ENCODE measurements around the gene ADM2.

Gene ADM2

DNA sequence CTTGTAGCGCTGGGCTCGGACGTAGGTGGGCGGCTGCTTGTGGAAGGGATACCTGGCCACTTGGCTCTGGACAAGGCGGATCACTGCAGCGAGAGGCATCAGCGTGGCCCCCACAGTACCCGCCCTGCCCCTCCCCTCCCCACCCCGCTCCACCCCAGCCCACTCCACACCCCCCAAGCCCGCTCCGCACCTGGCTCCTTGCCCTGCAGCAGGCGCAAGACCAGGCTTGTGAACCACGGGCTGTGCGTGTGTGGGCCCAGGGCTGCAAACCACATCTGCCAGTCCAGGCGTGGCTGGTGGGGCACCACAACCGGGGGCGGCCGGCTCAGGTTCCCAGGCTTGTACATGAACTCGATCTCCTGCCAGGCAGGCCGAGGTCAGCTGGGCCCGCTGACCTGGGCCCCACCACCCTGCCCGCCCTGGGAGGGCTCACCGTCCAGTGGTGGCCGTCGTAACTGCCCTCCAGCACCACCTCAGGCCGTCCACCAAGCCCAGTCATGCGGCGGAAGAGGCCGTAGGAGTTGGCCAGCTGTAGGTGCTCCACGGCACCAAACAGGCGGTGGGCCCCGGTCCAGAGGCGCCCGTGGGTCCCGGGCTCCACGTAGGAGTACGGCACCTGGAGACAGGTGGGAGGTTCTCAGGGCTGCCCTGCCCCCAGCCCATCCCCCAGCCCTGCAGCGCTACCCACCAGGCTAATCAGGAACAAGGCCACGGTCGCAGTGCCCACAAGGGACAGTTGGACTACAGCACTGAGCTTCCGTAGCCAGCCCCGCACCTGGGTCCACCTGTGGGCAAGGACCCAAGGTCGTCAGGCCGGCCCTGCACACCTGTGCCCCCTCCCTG lies 23.2 kb downstream of the ADM2 start:
- TF ChIP-seq, protein P1, sequence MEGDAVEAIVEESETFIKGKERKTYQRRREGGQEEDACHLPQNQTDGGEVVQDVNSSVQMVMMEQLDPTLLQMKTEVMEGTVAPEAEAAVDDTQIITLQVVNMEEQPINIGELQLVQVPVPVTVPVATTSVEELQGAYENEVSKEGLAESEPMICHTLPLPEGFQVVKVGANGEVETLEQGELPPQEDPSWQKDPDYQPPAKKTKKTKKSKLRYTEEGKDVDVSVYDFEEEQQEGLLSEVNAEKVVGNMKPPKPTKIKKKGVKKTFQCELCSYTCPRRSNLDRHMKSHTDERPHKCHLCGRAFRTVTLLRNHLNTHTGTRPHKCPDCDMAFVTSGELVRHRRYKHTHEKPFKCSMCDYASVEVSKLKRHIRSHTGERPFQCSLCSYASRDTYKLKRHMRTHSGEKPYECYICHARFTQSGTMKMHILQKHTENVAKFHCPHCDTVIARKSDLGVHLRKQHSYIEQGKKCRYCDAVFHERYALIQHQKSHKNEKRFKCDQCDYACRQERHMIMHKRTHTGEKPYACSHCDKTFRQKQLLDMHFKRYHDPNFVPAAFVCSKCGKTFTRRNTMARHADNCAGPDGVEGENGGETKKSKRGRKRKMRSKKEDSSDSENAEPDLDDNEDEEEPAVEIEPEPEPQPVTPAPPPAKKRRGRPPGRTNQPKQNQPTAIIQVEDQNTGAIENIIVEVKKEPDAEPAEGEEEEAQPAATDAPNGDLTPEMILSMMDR (IDR thresholded peaks at IDR 0.05; ENCODE audit: low read depth, low read length, missing control alignments): no peak
- no peak overlapping the region for H3K4me3 ChIP-seq (ENCODE audit: low read depth, low read length)
- DNase-seq (ENCODE audit: low read depth): no peak

DNA sequence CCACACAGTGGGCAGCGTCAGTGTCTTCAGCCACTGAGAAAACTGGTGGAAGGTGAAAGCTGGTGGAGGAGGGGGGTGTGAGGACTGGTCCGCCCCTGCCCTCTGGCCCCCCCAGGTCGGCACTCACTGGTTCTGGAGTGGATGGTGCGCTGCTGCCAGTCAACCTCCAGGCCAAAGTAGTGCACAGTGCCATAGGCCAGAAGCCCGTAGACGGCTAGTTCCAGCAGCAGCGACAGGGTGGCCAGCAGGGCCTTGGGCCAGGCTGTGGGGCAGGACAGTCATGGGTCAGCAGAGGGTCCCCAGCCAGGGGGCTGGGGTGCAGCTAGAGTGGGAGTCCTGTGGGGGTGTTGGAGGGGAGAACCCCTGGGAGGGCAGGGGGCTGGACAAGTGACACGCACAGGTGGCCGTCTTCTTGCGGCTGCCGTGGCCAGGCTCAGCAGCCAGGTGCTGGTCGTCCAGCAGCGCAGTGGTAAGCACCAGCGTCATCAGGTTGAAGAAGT lies 24.0 kb downstream of the ADM2 start:
- no peak for DNase-seq (ENCODE audit: low read depth)
- TF ChIP-seq, protein P1 (IDR thresholded peaks at IDR 0.05; ENCODE audit: low read depth, low read length, missing control alignments): no peak
- no peak overlapping the region for H3K4me3 ChIP-seq (ENCODE audit: low read depth, low read length)

DNA sequence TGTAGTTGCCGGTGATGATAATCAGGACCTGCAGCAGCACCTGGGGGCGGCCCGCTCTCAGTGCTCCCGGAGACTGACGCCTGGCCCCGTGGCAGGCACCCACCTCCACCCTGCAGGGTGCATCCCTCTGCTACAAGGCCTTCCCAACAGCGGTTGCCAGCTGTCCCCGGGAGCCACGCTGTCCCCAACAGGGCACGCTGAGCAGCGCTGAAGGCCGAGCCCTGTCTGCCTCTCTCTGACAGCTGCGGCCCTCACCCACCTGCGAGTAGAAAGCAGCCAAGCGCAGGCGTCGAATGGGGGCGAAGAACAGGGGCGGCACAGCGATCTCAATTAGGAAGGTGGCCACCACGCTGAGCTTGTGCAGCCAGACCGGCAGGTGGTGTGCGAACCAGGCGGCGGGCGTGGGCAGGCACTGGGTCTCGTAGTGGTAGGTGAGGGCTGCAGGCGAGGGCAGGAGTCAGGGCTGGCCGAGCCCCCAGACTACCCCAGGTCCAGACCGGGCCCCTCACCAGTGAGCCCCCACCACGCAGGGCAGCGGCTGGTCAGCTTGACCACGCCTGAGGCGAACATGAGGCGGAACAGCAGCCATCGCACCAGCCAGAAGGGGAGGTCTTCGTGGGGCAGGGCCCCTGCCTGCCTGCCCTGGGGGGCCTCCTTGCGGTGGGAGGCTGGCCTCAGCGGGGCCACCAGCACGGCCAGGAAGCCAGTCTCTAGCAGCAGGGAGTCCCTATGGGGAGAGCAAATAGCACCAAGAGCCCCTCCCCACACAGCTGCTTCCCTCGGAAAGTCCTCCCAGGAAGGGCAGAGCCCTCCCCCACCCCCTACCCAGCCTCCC lies 24.6 kb downstream of the ADM2 start:
- TF ChIP-seq, protein P1 (IDR thresholded peaks at IDR 0.05; ENCODE audit: low read depth, low read length, missing control alignments): no peak
- H3K4me3 ChIP-seq (ENCODE audit: low read depth, low read length): peak overlapping the region; percentile 83
- no peak for DNase-seq (ENCODE audit: low read depth)

DNA sequence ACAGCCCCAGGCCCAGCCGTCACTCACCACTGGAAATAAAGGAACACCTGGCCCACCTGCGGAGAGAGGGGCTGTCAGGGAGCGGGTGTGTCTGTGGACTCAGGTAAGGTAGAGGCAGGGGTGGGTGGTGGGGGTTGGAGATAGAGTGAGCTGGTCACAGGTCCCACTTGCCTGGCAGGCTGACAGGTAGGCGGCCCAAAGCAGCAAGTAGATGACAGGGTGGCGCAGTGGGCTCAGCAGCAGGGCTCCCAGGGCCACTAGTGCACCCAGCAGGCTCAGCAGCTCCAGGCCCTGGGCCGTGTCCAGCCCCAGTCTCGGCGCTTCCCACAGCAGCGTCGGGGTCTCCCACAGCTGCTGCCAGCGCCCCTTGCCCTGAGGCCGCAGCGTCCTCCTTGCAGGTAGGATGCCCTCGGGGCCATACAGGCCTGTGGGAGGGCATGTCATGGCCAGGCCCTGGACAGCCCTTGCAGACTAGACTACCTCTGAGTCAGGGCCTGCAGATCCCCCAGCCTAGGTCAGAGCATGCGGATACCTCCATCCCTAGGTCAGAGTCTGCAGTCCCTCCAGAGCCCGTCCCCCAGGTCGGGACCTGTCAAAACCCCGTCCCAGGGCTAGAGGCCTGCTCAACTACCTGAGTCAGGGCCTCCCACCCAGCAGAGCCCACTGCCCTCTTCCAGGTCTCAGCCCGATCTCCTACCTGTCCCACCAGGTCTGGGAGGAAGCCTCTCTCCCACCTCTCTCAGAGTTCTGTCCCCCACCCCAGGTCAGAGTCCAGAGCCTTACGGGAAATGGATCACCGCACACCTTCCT lies 25.5 kb downstream of the ADM2 start:
- no peak for DNase-seq (ENCODE audit: low read depth)

DNA sequence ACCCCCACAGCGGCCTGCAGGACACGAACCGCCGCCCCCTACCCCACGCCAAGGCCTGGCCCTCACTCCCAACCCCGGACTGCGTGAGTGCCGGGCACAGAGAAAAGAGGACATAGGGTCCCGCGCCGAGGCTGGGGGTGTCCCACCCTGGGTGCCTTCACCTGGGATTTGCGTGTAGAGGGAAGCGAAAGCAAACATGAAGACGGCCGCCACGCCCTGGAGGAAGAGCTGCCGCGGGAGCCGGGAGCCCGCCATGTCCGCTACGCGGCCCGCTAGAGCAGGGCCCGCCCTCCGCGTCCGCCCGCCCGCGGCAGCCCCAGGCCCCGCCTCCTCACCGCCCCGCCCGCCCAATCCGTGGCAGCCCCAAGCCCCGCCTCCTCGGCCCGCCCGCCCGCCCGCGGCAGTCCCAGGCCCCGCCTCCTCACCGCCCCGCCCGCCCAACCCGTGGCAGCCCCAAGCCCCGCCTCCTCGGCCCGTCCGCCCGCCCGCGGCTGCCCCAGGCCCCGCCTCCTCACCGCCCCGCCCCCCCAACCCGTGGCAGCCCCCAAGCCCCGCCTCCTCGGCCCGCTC lies 26.2 kb downstream of the ADM2 start, which contains the start of gene LMF2:
Gene LMF2 (minus strand): TSS at position 282 of the 570 bp plus-strand sequence. CDS start 27 bp downstream, at position 255.
- peak within 1 kb of the TSS; percentile 83 for H3K4me3 ChIP-seq (ENCODE audit: low read depth, low read length)
- no peak for DNase-seq (ENCODE audit: low read depth)
- TF ChIP-seq, protein P1 (IDR thresholded peaks at IDR 0.05; ENCODE audit: low read depth, low read length, missing control alignments): no peak

More for the DNA sequence above, 25.5 kb downstream of the ADM2 start:
- H3K4me3 ChIP-seq (ENCODE audit: low read depth, low read length): peak overlapping the region; percentile 83
- TF ChIP-seq, protein P1 (IDR thresholded peaks at IDR 0.05; ENCODE audit: low read depth, low read length, missing control alignments): no peak

All from GM12864 (cell line).